Testis (tissue), 3 donors: ENCODE data around the gene ULBP3. TPM values are rescaled to one million over a fixed set of nuclear protein-coding genes. Genes with fewer than 3 reads are reported as not detected.

Source experiments
- DNase-seq: peaks from one replicate; pipeline ENCODE4 v3.0.0-alpha.2; 2019
- H3K27ac ChIP-seq, 2 donors: fragments of 200-600 bp; sonication (generic); one replicate each; pipeline ENCODE4 v1.5.1; 2019
- H3K27me3 ChIP-seq: fragments of 200-600 bp; sonication (generic); one replicate; pipeline ENCODE4 v1.5.1; 2019
- H3K36me3 ChIP-seq: fragments of 200-600 bp; sonication (generic); one replicate; pipeline ENCODE4 v1.5.1; 2017; ENCODE audit warnings: low read depth; ENCODE audit errors: missing control alignments
- H3K4me1 ChIP-seq: fragments of 200-600 bp; sonication (generic); one replicate; pipeline ENCODE4 v1.5.1; 2019
- H3K4me3 ChIP-seq, 2 donors: fragments of 200-600 bp; sonication (generic); one replicate each; pipeline ENCODE4 v1.5.1; 2017 to 2019
- H3K9me3 ChIP-seq: fragments of 200-600 bp; sonication (generic); one replicate; pipeline ENCODE4 v1.5.1; 2017
- CTCF ChIP-seq, 3 experiments: fragments of 450-650 bp in 2 of 3; fragments of 200-600 bp in 1 of 3; sonication (generic) in 1 of 3; IDR thresholded peaks; one replicate each; pipeline ENCODE4 v1.5.1; 2016 to 2019; ENCODE audit warnings: antibody characterized with exemption in 3 of 3, mild to moderate bottlenecking in 2 of 3, moderate library complexity in 1 of 3
- POLR2A ChIP-seq: fragments of 450-650 bp; IDR thresholded peaks from one replicate; pipeline ENCODE4 v1.6.1; 2017; ENCODE audit warnings: antibody characterized with exemption, mild to moderate bottlenecking, moderate library complexity
- WGBS, 2 donors: methylation state at CpG; one replicate each; pipeline ENCODE4 v1.1.5; 2018; 5-methylcytosine and 5-hydroxymethylcytosine counted together
- intact Hi-C: fragments of 100-400 bp; cut with DNase I; formaldehyde crosslinking; loops from one replicate; pipeline ENCODE4 v1.15.1; 2023; ENCODE audit warnings: low total_unique reads
- polyA plus RNA-seq: library from polyadenylated mRNA; stranded (reverse); fragments of 350-450 nt; fragmentation: Illumina TruSeq; extraction: RNeasy Lipid Tissue Mini Kit (QIAGEN cat#74804); gene quantifications from one replicate; pipeline ENCODE4 v1.2.3, GENCODE V29; 2014; ENCODE audit warnings: low read depth, low replicate concordance; ENCODE audit not compliant: insufficient read depth
- total RNA-seq, 2 donors: library from RNA; depleted of rRNA; stranded (reverse); fragments of >200 nt; gene quantifications; one replicate each; pipeline ENCODE4 v1.2.3, GENCODE V29; 2016

Gene ULBP3
- total and polyA plus RNA-seq, 3 donors from 2014 or later: 10.3 to 48.3 (median 33.5) TPM

- intact Hi-C loops: no loop called here
- Histone ChIP-seq H3K4me1 (peaks cover 9% of the 10 kb centered on the region), H3K27me3 (no peaks in the 10 kb centered on the region), H3K4me3 (no peak overlapping the region), H3K27ac (peak overlapping the region; percentile 19 to 53), H3K9me3 (no peaks in the 10 kb centered on the region), H3K36me3 (no peaks in the 10 kb centered on the region)
- no peak for DNase-seq
- TF ChIP-seq POLR2A (no peak), CTCF (IDR thresholded peaks at IDR 0.05) (no peak)
- 68 to 80% methylated on average over 6 to 8 of the region's 8 CpGs for WGBS, 2 donors
Measured at GRCh38 chr6:150072201-150072600, 3.3 kb upstream of the ULBP3 start.

- 72 to 82% methylated on average over 3 of the region's 3 CpGs for WGBS, 2 donors
- H3K9me3 ChIP-seq: no peaks in the 10 kb centered on the region
- TF ChIP-seq CTCF (IDR thresholded peaks at IDR 0.05) (no peak), POLR2A (no peak)
- H3K4me3 ChIP-seq: no peak overlapping the region
- no peak overlapping the region for H3K27ac ChIP-seq
- no peak for DNase-seq
- no peaks in the 10 kb centered on the region for H3K36me3 ChIP-seq
- H3K4me1 ChIP-seq: peaks cover 8% of the 10 kb centered on the region
- no peaks in the 10 kb centered on the region for H3K27me3 ChIP-seq
- intact Hi-C loops: no loop called here
Measured at GRCh38 chr6:150070236-150070818, 1.4 kb upstream of the ULBP3 start.

- H3K4me3 ChIP-seq: peak overlapping the region; percentile 61 to 67
- intact Hi-C loops: no loop called here
- H3K36me3 ChIP-seq: no peaks in the 10 kb centered on the region
- no peaks in the 10 kb centered on the region for H3K27me3 ChIP-seq
- TF ChIP-seq CTCF (IDR thresholded peaks at IDR 0.05) (no peak), POLR2A (no peak)
- peaks cover 4% of the 10 kb centered on the region for H3K4me1 ChIP-seq
- H3K27ac ChIP-seq: no peak overlapping the region
- peak; percentile 77 for DNase-seq
- no peaks in the 10 kb centered on the region for H3K9me3 ChIP-seq
- 36 to 67% methylated on average over 11 of the region's 11 CpGs for WGBS, 2 donors
Measured at GRCh38 chr6:150069706-150070105, 785 bp upstream of the ULBP3 start.

- intact Hi-C loops: no loop called here
- peaks cover 4% of the 10 kb centered on the region for H3K4me1 ChIP-seq
- no peak for DNase-seq
- no peaks in the 10 kb centered on the region for H3K27me3 ChIP-seq
- no peaks in the 10 kb centered on the region for H3K9me3 ChIP-seq
- peak overlapping the region; percentile 61 to 67 for H3K4me3 ChIP-seq
- 59% methylated on average over 4 of the region's 4 CpGs; no CpG with 5 or more reads in 1 of the 2 donors for WGBS, 2 donors
- H3K36me3 ChIP-seq: no peaks in the 10 kb centered on the region
- H3K27ac ChIP-seq: no peak overlapping the region
- TF ChIP-seq CTCF (IDR thresholded peaks at IDR 0.05) (no peak), POLR2A (no peak)
Measured at GRCh38 chr6:150068151-150068550, 770 bp downstream of the ULBP3 start.

GRCh38 chr6:150065083-150065482 lies 3.8 kb downstream of the ULBP3 start:
- intact Hi-C loops: no loop called here
- no peak overlapping the region for H3K4me3 ChIP-seq
- 88 to 97% methylated on average over 2 of the region's 2 CpGs for WGBS, 2 donors
- no peak for DNase-seq
- H3K4me1 ChIP-seq: no peaks in the 10 kb centered on the region
- H3K9me3 ChIP-seq: no peaks in the 10 kb centered on the region
- H3K27me3 ChIP-seq: no peaks in the 10 kb centered on the region
- H3K36me3 ChIP-seq: no peaks in the 10 kb centered on the region
- TF ChIP-seq POLR2A (no peak), CTCF (IDR thresholded peaks at IDR 0.05) (no peak)
- no peak overlapping the region for H3K27ac ChIP-seq
